Skeletal muscle satellite cell (primary cell): ENCODE data around the gene GPR132.

ENCODE experiments used
- H3K27me3 ChIP-seq: 2 replicates; pipeline ENCODE4 v1.7.0; 2013; ENCODE audit warnings: low read length; ENCODE audit not compliant: control insufficient read depth, insufficient read depth
- H3K36me3 ChIP-seq: 2 replicates; pipeline ENCODE4 v1.7.0; 2013; ENCODE audit warnings: mild to moderate bottlenecking, control low read depth, low read length; ENCODE audit not compliant: insufficient read depth
- H3K4me1 ChIP-seq: 2 replicates; pipeline ENCODE4 v1.7.0; 2013; ENCODE audit warnings: low read length; ENCODE audit not compliant: control insufficient read depth, insufficient read depth
- H3K4me2 ChIP-seq: 2 replicates; pipeline ENCODE4 v1.7.0; 2013; ENCODE audit warnings: mild to moderate bottlenecking, low read length
- H3K4me3 ChIP-seq: 2 replicates; pipeline ENCODE4 v1.7.0; 2013; ENCODE audit warnings: low read length
- H3K9ac ChIP-seq: 2 replicates; pipeline ENCODE4 v1.7.0; 2013; ENCODE audit warnings: mild to moderate bottlenecking, low read depth, low read length, moderate library complexity
- H3K9me3 ChIP-seq: replicated peaks from 2 replicates; pipeline ENCODE4 v1.7.0; 2013; ENCODE audit warnings: mild to moderate bottlenecking, control low read depth, low read length

Gene GPR132

GRCh38 chr14:105080161-105080560, 14.9 kb upstream of the GPR132 start:
- H3K4me3 ChIP-seq: no peak overlapping the region
- no peaks in the 10 kb centered on the region for H3K36me3 ChIP-seq
- no peak overlapping the region for H3K4me2 ChIP-seq
- H3K9ac ChIP-seq: no peak overlapping the region
- H3K9me3 ChIP-seq: no peaks in the 10 kb centered on the region
- peaks cover 43% of the 10 kb centered on the region for H3K27me3 ChIP-seq
- peaks cover 7% of the 10 kb centered on the region for H3K4me1 ChIP-seq

GRCh38 chr14:105078294-105078693, 13.1 kb upstream of the GPR132 start:
- no peaks in the 10 kb centered on the region for H3K36me3 ChIP-seq
- H3K9ac ChIP-seq: no peak overlapping the region
- peaks cover 48% of the 10 kb centered on the region for H3K27me3 ChIP-seq
- H3K4me2 ChIP-seq: no peak overlapping the region
- H3K4me3 ChIP-seq: no peak overlapping the region
- H3K9me3 ChIP-seq: no peaks in the 10 kb centered on the region
- H3K4me1 ChIP-seq: peaks cover 7% of the 10 kb centered on the region

- H3K4me3 ChIP-seq: no peak overlapping the region
- H3K4me1 ChIP-seq: peaks cover 7% of the 10 kb centered on the region
- no peak overlapping the region for H3K9ac ChIP-seq
- H3K27me3 ChIP-seq: peaks cover 55% of the 10 kb centered on the region
- H3K4me2 ChIP-seq: no peak overlapping the region
- H3K9me3 ChIP-seq: no peaks in the 10 kb centered on the region
- H3K36me3 ChIP-seq: no peaks in the 10 kb centered on the region
Measured at GRCh38 chr14:105077649-105077995, 12.4 kb upstream of the GPR132 start.

- Histone ChIP-seq H3K4me3 (no peak overlapping the region), H3K9ac (no peak overlapping the region), H3K27me3 (peaks cover 58% of the 10 kb centered on the region), H3K4me1 (peaks cover 4% of the 10 kb centered on the region), H3K36me3 (no peaks in the 10 kb centered on the region), H3K9me3 (no peaks in the 10 kb centered on the region), H3K4me2 (no peak overlapping the region)
Measured at GRCh38 chr14:105076805-105077648, 11.8 kb upstream of the GPR132 start.

- Histone ChIP-seq H3K4me1 (peaks cover 4% of the 10 kb centered on the region), H3K27me3 (peaks cover 58% of the 10 kb centered on the region), H3K9me3 (no peaks in the 10 kb centered on the region), H3K9ac (no peak overlapping the region), H3K4me2 (no peak overlapping the region), H3K36me3 (no peaks in the 10 kb centered on the region), H3K4me3 (no peak overlapping the region)
Measured at GRCh38 chr14:105076296-105076804, 11.1 kb upstream of the GPR132 start.

- H3K27me3 ChIP-seq: peaks cover 58% of the 10 kb centered on the region
- no peak overlapping the region for H3K4me3 ChIP-seq
- H3K9ac ChIP-seq: no peak overlapping the region
Measured at GRCh38 chr14:105075379-105076295, 10.4 kb upstream of the GPR132 start.

GRCh38 chr14:105074601-105075053, 9.4 kb upstream of the GPR132 start:
- Histone ChIP-seq H3K4me1 (peaks cover 15% of the 10 kb centered on the region), H3K27me3 (peaks cover 52% of the 10 kb centered on the region), H3K36me3 (no peaks in the 10 kb centered on the region), H3K9me3 (no peaks in the 10 kb centered on the region), H3K4me3 (no peak overlapping the region), H3K4me2 (no peak overlapping the region), H3K9ac (no peak overlapping the region)

More at GRCh38 chr14:105075379-105076295, 10.4 kb upstream of the GPR132 start:
- peak overlapping the region; percentile 49 for H3K4me2 ChIP-seq
- H3K4me1 ChIP-seq: peaks cover 5% of the 10 kb centered on the region
- no peaks in the 10 kb centered on the region for H3K9me3 ChIP-seq
- H3K36me3 ChIP-seq: no peaks in the 10 kb centered on the region

GRCh38 chr14:105073720-105074600, 8.7 kb upstream of the GPR132 start:
- Histone ChIP-seq H3K4me1 (peaks cover 16% of the 10 kb centered on the region), H3K27me3 (peaks cover 52% of the 10 kb centered on the region), H3K4me2 (no peak overlapping the region)

GRCh38 chr14:105072892-105073719, 7.9 kb upstream of the GPR132 start:
- Histone ChIP-seq H3K27me3 (peaks cover 52% of the 10 kb centered on the region), H3K36me3 (no peaks in the 10 kb centered on the region), H3K4me1 (peaks cover 16% of the 10 kb centered on the region), H3K9me3 (no peaks in the 10 kb centered on the region), H3K4me3 (no peak overlapping the region), H3K4me2 (no peak overlapping the region), H3K9ac (no peak overlapping the region)

More at GRCh38 chr14:105073720-105074600, 8.7 kb upstream of the GPR132 start:
- no peaks in the 10 kb centered on the region for H3K9me3 ChIP-seq
- no peak overlapping the region for H3K9ac ChIP-seq
- no peaks in the 10 kb centered on the region for H3K36me3 ChIP-seq
- no peak overlapping the region for H3K4me3 ChIP-seq

- Histone ChIP-seq H3K4me3 (no peak overlapping the region), H3K4me1 (peaks cover 20% of the 10 kb centered on the region)
Measured at GRCh38 chr14:105072381-105072861, 7.2 kb upstream of the GPR132 start.

More at GRCh38 chr14:105072381-105072861, 7.2 kb upstream of the GPR132 start:
- no peaks in the 10 kb centered on the region for H3K9me3 ChIP-seq
- no peaks in the 10 kb centered on the region for H3K36me3 ChIP-seq
- peaks cover 47% of the 10 kb centered on the region for H3K27me3 ChIP-seq
- H3K4me2 ChIP-seq: no peak overlapping the region
- H3K9ac ChIP-seq: no peak overlapping the region
